K562 (cell line): Measurements from ENCODE around the gene RUSC1. TPM values are rescaled to one million over a fixed set of nuclear protein-coding genes. Genes with fewer than 3 reads are reported as not detected.

Experiments used
- ATAC-seq: fragments of 200-7000 bp; cut with Tn5 transposase; 3 replicates; pipeline ENCODE4 v1.9.1; 2020; ENCODE audit warnings: moderate library complexity
- BruUV-seq: library from RNA; stranded (reverse); fragments of 400-500 nt; replicated peaks from 2 replicates; lab custom pipeline; 2021; lab: Mats Ljungman, UMichigan
- CTCF ChIA-PET: fragments of 300-600 bp; formaldehyde crosslinking; extraction: SDS; loops from one replicate; lab custom pipeline; 2021; ENCODE audit warnings: low intra/inter-chr PET ratio; lab: Yijun Ruan, JAX
- POLR2A ChIA-PET: fragments of 300-600, 350-650 bp; sonication (Branson Sonifier 250); formaldehyde crosslinking; extraction: SDS; loops from one replicate; lab custom pipeline; 2021; ENCODE audit warnings: antibody characterized with exemption, inconsistent platforms; lab: Yijun Ruan, JAX
- DNase-seq, 4 experiments: peaks; one replicate each; pipeline versions ENCODE4 v3.0.0 to v3.0.0-alpha.2; 2011 to 2018; ENCODE audit warnings: low spot score in 3 of 4, mixed read lengths in 3 of 4; ENCODE audit errors: extremely low read depth in 1 of 4
- FAIRE-seq: peaks from 2 replicates; lab custom pipeline; 2011; peaks lifted over from hg19 to GRCh38; lab: Jason Lieb, UNC
- H2AFZ ChIP-seq: 2 replicates; pipeline ENCODE4 v1.6.0; 2011; ENCODE audit warnings: low read depth, low read length, control low read depth, inconsistent platforms
- H3K27ac ChIP-seq: fragments of 200-600 bp; 3 replicates; pipeline ENCODE4 v1.8.0; 2011; ENCODE audit warnings: low read depth, mild to moderate bottlenecking, control low read depth, inconsistent platforms, low read length, moderate library complexity, mixed read lengths; ENCODE audit errors: extremely low read depth
- H3K27me3 ChIP-seq, 2 experiments: fragments of 300-600 bp in 1 of 2; 2 replicates in 1 of 2; 3 replicates in 1 of 2; pipeline versions ENCODE4 v1.6.0 to v1.8.0; 2011; ENCODE audit warnings: inconsistent platforms in 2 of 2, low read length in 2 of 2, mild to moderate bottlenecking in 1 of 2, mixed read lengths in 1 of 2, moderate library complexity in 1 of 2; ENCODE audit not compliant: control insufficient read depth in 2 of 2, insufficient read depth in 2 of 2
- H3K36me3 ChIP-seq: fragments of 300-600 bp; 3 replicates; pipeline ENCODE4 v1.8.0; 2011; ENCODE audit warnings: mild to moderate bottlenecking, low read length, inconsistent platforms; ENCODE audit not compliant: control insufficient read depth, insufficient read depth
- H3K4me1 ChIP-seq, 2 experiments: fragments of 200-600 bp in 1 of 2; replicated peaks in 1 of 2; 2 replicates in 1 of 2; 3 replicates in 1 of 2; pipeline versions ENCODE4 v1.5.1 to v1.8.0; 2011; ENCODE audit warnings: inconsistent platforms in 2 of 2, low read length in 2 of 2, mild to moderate bottlenecking in 1 of 2, mixed read lengths in 1 of 2, moderate library complexity in 1 of 2; ENCODE audit not compliant: control insufficient read depth in 2 of 2, insufficient read depth in 2 of 2
- H3K4me2 ChIP-seq: 2 replicates; pipeline ENCODE4 v1.6.1; 2011; ENCODE audit warnings: low read length, control low read depth, inconsistent platforms, mixed read lengths; ENCODE audit not compliant: insufficient read depth
- H3K4me3 ChIP-seq: fragments of 200-600 bp; sonication (generic), shearing (Covaris generic); 2 replicates; pipeline ENCODE4 v1.5.1; 2016; ENCODE audit warnings: control low read depth, inconsistent platforms
- H3K79me2 ChIP-seq: fragments of 200-600 bp; 3 replicates; pipeline ENCODE4 v1.8.0; 2011; ENCODE audit warnings: low read length, inconsistent platforms; ENCODE audit not compliant: control insufficient read depth, insufficient read depth
- H3K9ac ChIP-seq, 2 experiments: 2 replicates each; pipeline versions ENCODE4 v1.6.0 to v1.6.1; 2011; ENCODE audit warnings: low read depth in 2 of 2, low read length in 2 of 2, control low read depth in 1 of 2, inconsistent platforms in 1 of 2, mild to moderate bottlenecking in 1 of 2, mixed read lengths in 1 of 2; ENCODE audit not compliant: insufficient read depth in 1 of 2
- H3K9me1 ChIP-seq: one replicate; pipeline ENCODE4 v1.6.0; 2011; ENCODE audit warnings: inconsistent platforms, mild to moderate bottlenecking, low read length, moderate library complexity; ENCODE audit not compliant: control insufficient read depth, insufficient read depth
- H3K9me3 ChIP-seq: replicated peaks from 2 replicates; pipeline ENCODE4 v1.5.1; 2011; ENCODE audit warnings: low read depth, low read length, inconsistent platforms; ENCODE audit not compliant: control insufficient read depth, insufficient read depth
- H4K20me1 ChIP-seq: replicated peaks from 2 replicates; pipeline ENCODE4 v1.6.1; 2011; ENCODE audit warnings: low read length, inconsistent platforms, mixed read lengths; ENCODE audit not compliant: control insufficient read depth, insufficient read depth
- BACH1 ChIP-seq: fragments of 200-800 bp; sonication (Bioruptor generic); IDR thresholded peaks from 2 replicates; pipeline ENCODE4 v1.6.1; 2016; ENCODE audit warnings: missing genetic modification characterization, missing compliant biosample characterization
- FOXA1 ChIP-seq: fragments of 450-650 bp; IDR thresholded peaks from 2 replicates; pipeline ENCODE4 v1.6.1; 2016; ENCODE audit warnings: mild to moderate bottlenecking, borderline replicate concordance
- FOXJ2 ChIP-seq: fragments of 200-800 bp; sonication (Bioruptor generic); IDR thresholded peaks from 2 replicates; pipeline ENCODE4 v1.6.1; 2016; ENCODE audit warnings: missing genetic modification characterization, missing compliant biosample characterization
- NCOA2 ChIP-seq, 2 experiments: fragments of 450-650 bp; IDR thresholded peaks; 2 replicates each; pipeline ENCODE4 v1.6.1; 2018; ENCODE audit warnings: mild to moderate bottlenecking in 2 of 2, moderate library complexity in 1 of 2; ENCODE audit not compliant: partially characterized antibody in 2 of 2
- POLR2G ChIP-seq: fragments of 200-400 bp; formaldehyde crosslinking; IDR thresholded peaks from 2 replicates; pipeline ENCODE4 v1.6.1; 2017; ENCODE audit warnings: low read depth, mild to moderate bottlenecking, antibody characterized with exemption, low read length, moderate library complexity
- RBM22 ChIP-seq: fragments of 200-400 bp; formaldehyde crosslinking; IDR thresholded peaks from 2 replicates; pipeline ENCODE4 v1.6.1; 2018; ENCODE audit warnings: low read length, low read depth; ENCODE audit not compliant: poor library complexity, severe bottlenecking
- ZNF316 ChIP-seq: fragments of 450-650 bp; IDR thresholded peaks from 2 replicates; pipeline ENCODE4 v1.6.1; 2016
- WGBS: fragments of 100-300 bp; shearing (Covaris generic); methylation state at CpG from one replicate; pipeline ENCODE4 v1.1.6; 2016; ENCODE audit warnings: low coverage, mixed read lengths; ENCODE audit not compliant: insufficient coverage; ENCODE audit errors: missing lambda C conversion rate; 5-methylcytosine and 5-hydroxymethylcytosine counted together
- in situ Hi-C: fragments of 300-500 bp; cut with MboI; formaldehyde crosslinking; loops from 4 replicates; pipeline ENCODE4 v1.15.0; 2018; ENCODE audit warnings: inconsistent platforms, mixed read lengths
- intact Hi-C: fragments of 100-400 bp; cut with micrococcal nuclease; formaldehyde crosslinking; loops from 2 replicates; pipeline ENCODE4 v1.14.2; 2022
- polyA plus RNA-seq, 8 experiments: library from polyadenylated mRNA; depleted of rRNA in 4 of 8; stranded (reverse) in 5 of 8; unstranded in 3 of 8; fragments of >200 nt; fragmentation: Nextera tagmentation in 2 of 8; fragmentation: Illumina TruSeq in 1 of 8; extraction: Ambion mirVana in 2 of 8; extraction: Trizol in 1 of 8; gene quantifications; 2 replicates each; pipeline versions ENCODE4 v1.2.1 to v1.2.3, GENCODE V29; 2011 to 2014; ENCODE audit warnings: inconsistent platforms in 1 of 8, missing spikeins in 1 of 8
- total RNA-seq, 7 experiments: library from RNA; depleted of rRNA in 6 of 7; stranded (reverse); fragments of >200 nt in 6 of 7; fragmentation: Illumina TruSeq in 2 of 7; extraction: Trizol in 2 of 7; gene quantifications; 2 replicates each; pipeline versions ENCODE4 v1.2.1 to v1.2.3, GENCODE V29; 2011 to 2021; ENCODE audit warnings: low replicate concordance in 1 of 7

Gene RUSC1
- total and polyA plus RNA-seq, 9 of the 15 experiments (the other 6 are each of a cell fraction or from before 2014, with no cell fraction given), result 5.7 to 68.3 (median 33.6) TPM

GRCh38 chr1:155329980-155330598, 9.4 kb downstream of the RUSC1 start:
- H3K4me1 ChIP-seq, result peaks cover 9 to 17% of the 10 kb centered on the region in 2 experiments; a peak in 4 of 5 replicates
- H2AFZ ChIP-seq, result no peak overlapping the region
- no peak overlapping the region for H3K27ac ChIP-seq
- H3K4me2 ChIP-seq, result no peak overlapping the region
- no peaks in the 10 kb centered on the region for H3K9me1 ChIP-seq
- H3K27me3 ChIP-seq, result no peaks in the 10 kb centered on the region
- no peak for FAIRE-seq
- 89% methylated on average over 11 of the region's 11 CpGs for WGBS
- H3K9me3 ChIP-seq, result no peaks in the 10 kb centered on the region
- DNase-seq, result no peak
- no peaks in the 10 kb centered on the region; the same call in 1 of the 2 replicates for H4K20me1 ChIP-seq
- intact Hi-C loops (loop anchor here (10.0 kb wide), 1 partner anchor 265 kb away; no protein-coding TSS in a partner anchor), in situ Hi-C loops (no loop called here)
- H3K4me3 ChIP-seq, result no peak overlapping the region
- POLR2A ChIA-PET, result interaction anchor here (0.6 to 0.8 kb wide), 2 partner anchors 135 to 283 kb away, joined by 3 read pairs; no protein-coding TSS in a partner anchor
- 0 out of 4 replicates have a peak overlapping the region, but pooled peaks of 1 of the 2 experiments have one; percentile 29 for H3K9ac ChIP-seq
- BruUV-seq, result no TSS peak
- TF ChIP-seq POLR2G (0 out of 2 replicates have a peak, but pooled peaks have one; percentile 47), BACH1 (tag) (no peak), RBM22 (peak; percentile 67)
- CTCF ChIA-PET, result no interaction called here
- H3K36me3 ChIP-seq, result peaks cover 60% of the 10 kb centered on the region
- no peak for ATAC-seq
- H3K79me2 ChIP-seq, result peaks cover 11% of the 10 kb centered on the region

DNA sequence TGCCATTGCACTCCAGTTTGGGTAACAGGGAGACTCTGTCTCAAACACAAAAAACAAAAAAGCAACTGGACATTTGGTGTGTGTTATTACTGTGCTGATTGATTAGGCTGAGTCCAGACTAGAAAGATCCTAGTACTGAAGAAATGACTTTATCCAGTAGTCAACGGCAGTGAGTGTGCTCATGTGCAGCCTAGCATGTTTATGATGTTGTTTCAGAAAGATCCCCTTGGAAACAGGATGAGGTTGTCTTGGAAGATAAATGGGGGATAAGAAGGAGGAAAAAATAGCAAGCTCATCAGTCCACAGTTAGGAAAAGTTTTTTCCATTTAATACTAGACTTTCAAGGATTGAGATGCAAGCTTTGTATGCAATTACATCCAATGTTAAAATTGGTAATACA, 14.3 kb downstream of the RUSC1 start:
- no TSS peak for BruUV-seq
- POLR2A ChIA-PET, result interaction anchor here (1.2 kb wide), 1 partner anchor 38 kb away, joined by 3 read pairs; no protein-coding TSS in a partner anchor

More for the DNA sequence above, 14.3 kb downstream of the RUSC1 start:
- H3K27me3 ChIP-seq, result no peaks in the 10 kb centered on the region
- intact Hi-C loops (no loop called here), in situ Hi-C loops (no loop called here)
- CTCF ChIA-PET, result no interaction called here
- no peaks in the 10 kb centered on the region for H3K79me2 ChIP-seq
- peak; percentile 42; the same call in 1 of the 2 replicates for TF ChIP-seq ZNF316
- no peak for TF ChIP-seq NCOA2 (IDR thresholded peaks at IDR 0.05; ENCODE audit: partially characterized antibody in 2 of 2)
- TF ChIP-seq FOXJ2 (tag), result peak; percentile 88
- TF ChIP-seq FOXA1, result no peak
- ATAC-seq (no peak), FAIRE-seq (peak; percentile 6), DNase-seq (no peak)
- no peaks in the 10 kb centered on the region for H3K4me1 ChIP-seq
- H3K9me1 ChIP-seq, result no peaks in the 10 kb centered on the region
- H3K27ac ChIP-seq, result no peak overlapping the region
- no peaks in the 10 kb centered on the region for H4K20me1 ChIP-seq
- 82% methylated on average over 1 of the region's 1 CpG for WGBS
- H3K36me3 ChIP-seq, result peaks cover 66% of the 10 kb centered on the region
- no peak overlapping the region for H3K9ac ChIP-seq
- no peaks in the 10 kb centered on the region for H3K9me3 ChIP-seq
- no peak overlapping the region for H2AFZ ChIP-seq
- H3K4me2 ChIP-seq, result no peak overlapping the region
- no peak overlapping the region for H3K4me3 ChIP-seq
